Muscle layer of duodenum (tissue), 2 donors: ENCODE data around the gene LAMA2.
"Not testable (repeated sequence)": the region's sequence is repeated elsewhere in the genome, so short reads cannot be mapped to it uniquely, and the experiment has no call there.

Source experiments
- H3K27ac ChIP-seq: one replicate; pipeline ENCODE4 v1.7.0; 2013; ENCODE audit warnings: mild to moderate bottlenecking, low read length
- H3K27me3 ChIP-seq: one replicate; pipeline ENCODE4 v1.7.0; 2013; ENCODE audit warnings: low read depth, mild to moderate bottlenecking, control low read depth, low read length
- H3K36me3 ChIP-seq, 2 donors: one replicate each; pipeline ENCODE4 v1.7.0; 2013; ENCODE audit warnings: low read length in 2 of 2, control low read depth in 1 of 2, mild to moderate bottlenecking in 1 of 2; ENCODE audit not compliant: insufficient read depth in 2 of 2, control insufficient read depth in 1 of 2
- H3K4me1 ChIP-seq, 2 donors: one replicate each; pipeline ENCODE4 v1.7.0; 2013; ENCODE audit warnings: low read length in 2 of 2, mild to moderate bottlenecking in 2 of 2, control low read depth in 1 of 2, moderate library complexity in 1 of 2; ENCODE audit not compliant: insufficient read depth in 2 of 2, control insufficient read depth in 1 of 2
- H3K4me3 ChIP-seq, 2 donors: one replicate each; pipeline ENCODE4 v1.7.0; 2013; ENCODE audit warnings: low read length in 2 of 2, low read depth in 1 of 2, mild to moderate bottlenecking in 1 of 2
- H3K9me3 ChIP-seq, 2 donors: one replicate each; pipeline ENCODE4 v1.7.0; 2013; ENCODE audit warnings: low read length in 2 of 2, control low read depth in 1 of 2, mild to moderate bottlenecking in 1 of 2; ENCODE audit not compliant: control insufficient read depth in 1 of 2
- donor health status: healthy.

LAMA2 gene

DNA sequence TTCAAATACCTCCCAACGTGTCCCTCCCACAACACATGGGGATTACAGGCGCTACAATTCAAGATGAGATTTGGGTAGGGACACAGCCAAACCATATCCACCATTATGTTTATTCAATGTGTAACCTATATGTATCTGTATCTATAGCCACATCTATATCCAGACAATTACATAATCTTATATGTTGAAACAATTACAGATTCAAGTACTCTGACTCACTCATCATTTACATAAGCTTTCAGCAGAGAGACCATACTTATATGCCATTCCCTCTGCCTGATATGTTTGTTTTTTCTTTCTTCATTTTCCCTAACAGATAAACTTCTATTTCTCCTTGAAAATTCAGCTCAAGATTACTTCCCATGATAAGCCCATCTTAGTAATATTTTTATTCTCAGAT lies 163.6 kb downstream of the LAMA2 start:
- H3K36me3 ChIP-seq, result no peaks in the 10 kb centered on the region
- no peak overlapping the region for H3K27ac ChIP-seq
- no peaks in the 10 kb centered on the region for H3K4me1 ChIP-seq
- H3K27me3 ChIP-seq, result no peaks in the 10 kb centered on the region
- H3K4me3 ChIP-seq, result no peak overlapping the region
- no peaks in the 10 kb centered on the region for H3K9me3 ChIP-seq

DNA sequence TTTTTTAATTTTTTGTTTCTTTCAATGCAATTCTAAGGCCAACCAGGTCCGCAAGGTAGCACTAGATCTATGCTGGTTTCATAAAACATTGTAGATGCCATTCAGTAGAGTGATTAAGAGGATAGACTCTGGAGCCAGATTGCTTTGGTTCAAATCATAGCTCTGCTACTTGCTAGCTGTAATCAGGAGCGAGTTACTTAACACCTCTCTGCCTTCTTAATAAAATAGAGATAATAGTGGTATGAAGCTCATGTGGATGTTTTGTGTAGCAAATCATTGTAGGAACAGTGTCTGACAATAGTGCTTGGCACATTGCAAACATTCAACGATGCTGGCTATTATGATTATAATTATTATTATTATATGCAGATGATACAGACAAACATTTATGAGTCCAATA lies 164.9 kb downstream of the LAMA2 start:
- Histone ChIP-seq H3K4me3 (no peak overlapping the region), H3K9me3 (no peaks in the 10 kb centered on the region), H3K4me1 (no peaks in the 10 kb centered on the region)

DNA sequence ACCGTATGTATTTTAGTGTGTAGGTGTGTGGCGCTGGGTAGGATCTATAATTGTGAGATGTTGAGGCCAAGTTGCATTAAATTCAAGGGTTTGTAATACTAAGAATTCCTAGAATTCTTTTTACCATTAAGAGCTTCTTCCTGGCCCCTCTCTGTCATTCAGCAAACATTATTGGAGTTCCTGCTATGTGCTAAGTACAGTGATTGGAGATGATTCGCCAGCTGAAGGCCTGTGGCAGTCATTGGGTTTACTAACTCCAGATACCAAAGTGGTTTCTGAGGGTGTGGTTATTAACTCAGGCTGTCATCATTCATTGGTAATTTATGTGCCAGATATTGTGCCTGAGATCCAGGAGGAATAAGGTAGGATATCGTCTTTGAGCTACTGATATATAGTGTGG lies 167.1 kb downstream of the LAMA2 start:
- Histone ChIP-seq H3K27me3 (no peaks in the 10 kb centered on the region), H3K4me3 (no peak overlapping the region), H3K36me3 (no peaks in the 10 kb centered on the region), H3K4me1 (no peaks in the 10 kb centered on the region), H3K27ac (no peak overlapping the region), H3K9me3 (no peaks in the 10 kb centered on the region)

More for the DNA sequence above, 164.9 kb downstream of the LAMA2 start:
- H3K27me3 ChIP-seq, result no peaks in the 10 kb centered on the region
- no peak overlapping the region for H3K27ac ChIP-seq
- H3K36me3 ChIP-seq, result no peaks in the 10 kb centered on the region

DNA sequence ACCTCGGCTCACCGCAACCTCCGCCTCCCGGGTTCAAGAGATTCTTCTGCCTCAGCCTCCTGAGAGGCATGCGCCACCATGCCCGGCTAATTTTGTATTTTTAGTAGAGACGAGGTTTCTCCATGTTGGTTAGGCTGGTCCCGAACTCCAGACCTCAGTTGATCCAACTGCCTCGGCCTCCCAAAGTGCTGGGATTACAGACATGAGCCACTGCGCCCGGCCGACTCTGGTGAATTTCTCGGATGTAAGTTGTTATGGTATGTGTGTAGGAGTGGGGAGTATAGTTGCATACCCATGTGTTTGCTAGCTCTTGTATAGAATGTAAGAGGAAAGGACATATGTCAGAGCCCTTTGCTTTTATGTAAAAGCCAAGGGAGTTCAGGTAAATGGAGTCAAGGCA lies 170.2 kb downstream of the LAMA2 start:
- not testable (repeated sequence) for H3K4me3 ChIP-seq, H3K4me1 ChIP-seq, H3K27me3 ChIP-seq, H3K36me3 ChIP-seq, H3K9me3 ChIP-seq, H3K27ac ChIP-seq

DNA sequence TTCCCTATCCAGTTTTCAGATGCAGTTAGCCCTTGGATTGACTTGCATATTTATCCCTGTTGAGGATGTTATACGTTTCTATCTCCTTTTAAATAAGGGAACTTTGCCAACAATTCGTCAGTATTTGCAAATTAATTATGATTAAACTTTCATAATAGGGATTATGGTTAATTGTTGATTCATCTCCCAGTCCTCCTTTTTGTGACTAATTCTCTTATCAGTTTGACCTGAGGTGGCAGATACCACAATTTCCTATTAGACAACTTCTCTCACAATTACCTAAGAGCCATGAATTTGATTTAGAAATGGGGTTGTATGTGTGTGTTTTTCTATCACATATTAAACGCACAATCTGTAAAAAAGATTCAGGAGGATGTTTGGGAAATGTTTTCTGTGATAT lies 172.9 kb downstream of the LAMA2 start:
- H3K9me3 ChIP-seq, result no peaks in the 10 kb centered on the region
- no peak overlapping the region for H3K27ac ChIP-seq

DNA sequence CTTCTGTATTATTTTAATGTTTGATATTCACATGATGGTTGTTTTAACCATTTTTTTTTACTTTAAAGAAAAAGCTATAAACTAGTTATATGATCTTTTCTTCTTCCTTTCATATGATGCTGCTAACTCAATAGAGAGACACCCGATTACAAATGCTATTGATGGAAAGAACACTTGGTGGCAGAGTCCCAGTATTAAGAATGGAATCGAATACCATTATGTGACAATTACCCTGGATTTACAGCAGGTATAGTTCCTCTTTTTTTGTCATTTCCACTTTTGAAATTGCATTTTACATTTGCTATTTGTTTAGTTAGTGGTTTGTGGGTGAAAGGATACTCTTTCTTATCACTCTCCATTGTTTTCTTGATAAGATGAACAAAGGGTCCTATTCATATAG lies 176.7 kb downstream of the LAMA2 start:
- Histone ChIP-seq H3K27me3 (no peaks in the 10 kb centered on the region), H3K4me1 (no peaks in the 10 kb centered on the region), H3K9me3 (no peaks in the 10 kb centered on the region), H3K4me3 (no peak overlapping the region), H3K27ac (no peak overlapping the region), H3K36me3 (peaks cover 0 to 4% of the 10 kb centered on the region in 2 donors)

More for the DNA sequence above, 172.9 kb downstream of the LAMA2 start:
- Histone ChIP-seq H3K4me3 (no peak overlapping the region), H3K4me1 (no peaks in the 10 kb centered on the region), H3K27me3 (no peaks in the 10 kb centered on the region), H3K36me3 (no peaks in the 10 kb centered on the region)

GRCh38 chr6:129069006-129069405 lies 186.1 kb downstream of the LAMA2 start:
- Histone ChIP-seq H3K27me3 (no peaks in the 10 kb centered on the region), H3K4me1 (no peaks in the 10 kb centered on the region), H3K27ac (no peak overlapping the region), H3K9me3 (peaks cover 0 to 3% of the 10 kb centered on the region in 2 donors), H3K36me3 (no peaks in the 10 kb centered on the region), H3K4me3 (no peak overlapping the region)

DNA sequence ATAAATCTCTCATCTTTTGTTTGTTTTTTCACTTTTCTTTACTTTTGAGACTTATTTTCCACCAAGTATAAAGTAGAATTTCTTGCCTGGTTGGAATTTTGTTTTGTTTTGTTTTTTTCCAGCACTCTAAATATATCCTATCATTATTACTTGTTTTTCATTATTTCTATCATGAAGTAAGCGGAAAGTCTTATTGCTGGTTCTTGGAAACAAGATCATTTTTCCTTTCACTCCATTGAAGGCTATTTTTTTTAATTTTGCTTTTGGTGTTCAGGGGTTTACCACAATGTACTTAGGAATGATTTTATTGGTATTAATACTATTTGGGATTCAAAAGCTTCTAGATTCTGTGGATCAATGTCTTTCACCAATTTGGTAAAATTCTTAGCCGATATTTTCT lies 190.1 kb downstream of the LAMA2 start:
- no peak overlapping the region for H3K27ac ChIP-seq

DNA sequence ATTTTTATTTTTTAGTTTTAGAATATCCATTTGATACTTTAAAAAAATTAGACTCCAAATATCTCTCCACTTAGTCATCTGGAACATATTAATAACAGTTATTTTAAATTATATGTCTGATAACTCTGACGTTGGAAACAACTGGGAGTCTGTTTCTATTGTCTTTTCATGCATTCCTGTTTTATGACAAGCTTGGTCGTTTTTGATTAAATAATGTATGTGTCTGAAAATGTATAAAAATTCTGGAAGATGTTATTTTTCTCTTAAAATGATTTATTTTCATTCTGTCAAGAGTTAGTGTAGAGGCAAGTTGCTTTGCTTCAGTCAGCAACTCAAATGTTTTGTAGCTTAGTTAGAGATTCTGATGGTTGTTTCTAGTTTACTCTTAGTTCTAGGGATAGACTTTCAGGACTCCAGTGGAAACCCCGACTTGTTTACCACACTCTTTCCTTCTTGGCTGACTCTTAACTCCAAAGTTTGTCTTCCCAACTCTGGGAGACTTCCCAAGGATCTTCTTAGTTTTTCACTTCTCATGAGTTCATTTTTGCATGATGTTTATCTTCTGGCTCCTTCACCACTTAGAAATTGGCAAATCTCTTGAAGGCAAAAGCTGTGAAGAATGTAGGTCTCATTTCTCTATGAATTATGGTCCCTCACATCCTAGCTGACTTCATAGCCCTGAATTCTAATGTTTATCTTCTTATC lies 190.9 kb downstream of the LAMA2 start:
- Histone ChIP-seq H3K27me3 (no peaks in the 10 kb centered on the region), H3K27ac (no peak overlapping the region), H3K4me3 (no peak overlapping the region)

More for the DNA sequence above, 190.1 kb downstream of the LAMA2 start:
- Histone ChIP-seq H3K4me3 (no peak overlapping the region), H3K36me3 (no peaks in the 10 kb centered on the region), H3K9me3 (no peaks in the 10 kb centered on the region), H3K4me1 (no peaks in the 10 kb centered on the region), H3K27me3 (no peaks in the 10 kb centered on the region)

GRCh38 chr6:129084406-129084805 lies 201.5 kb downstream of the LAMA2 start:
- Histone ChIP-seq H3K9me3 (no peaks in the 10 kb centered on the region), H3K36me3 (no peaks in the 10 kb centered on the region), H3K27ac (no peak overlapping the region), H3K4me3 (no peak overlapping the region), H3K4me1 (no peaks in the 10 kb centered on the region), H3K27me3 (no peaks in the 10 kb centered on the region)

More for the DNA sequence above, 190.9 kb downstream of the LAMA2 start:
- Histone ChIP-seq H3K36me3 (no peaks in the 10 kb centered on the region), H3K4me1 (no peaks in the 10 kb centered on the region), H3K9me3 (no peaks in the 10 kb centered on the region)

DNA sequence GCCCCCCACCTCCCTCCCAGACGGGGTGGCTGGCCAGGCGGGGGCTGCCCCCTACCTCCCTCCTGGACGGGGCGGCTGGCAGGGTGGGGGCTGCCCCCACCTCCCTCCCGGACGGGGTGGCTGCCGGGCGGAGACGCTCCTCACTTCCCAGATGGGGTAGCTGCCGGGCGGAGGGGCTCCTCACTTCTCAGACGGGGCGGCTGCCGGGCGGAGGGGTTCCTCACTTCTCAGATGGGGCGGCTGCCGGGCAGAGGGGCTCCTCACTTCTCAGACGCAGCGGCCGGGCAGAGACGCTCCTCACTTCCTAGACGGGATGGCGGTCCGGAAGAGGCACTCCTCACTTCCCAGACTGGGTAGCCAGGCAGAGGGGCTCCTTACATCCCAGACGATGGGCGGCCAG lies 205.5 kb downstream of the LAMA2 start:
- not testable (repeated sequence) for H3K4me1 ChIP-seq, H3K4me3 ChIP-seq, H3K36me3 ChIP-seq, H3K27ac ChIP-seq, H3K27me3 ChIP-seq, H3K9me3 ChIP-seq

DNA sequence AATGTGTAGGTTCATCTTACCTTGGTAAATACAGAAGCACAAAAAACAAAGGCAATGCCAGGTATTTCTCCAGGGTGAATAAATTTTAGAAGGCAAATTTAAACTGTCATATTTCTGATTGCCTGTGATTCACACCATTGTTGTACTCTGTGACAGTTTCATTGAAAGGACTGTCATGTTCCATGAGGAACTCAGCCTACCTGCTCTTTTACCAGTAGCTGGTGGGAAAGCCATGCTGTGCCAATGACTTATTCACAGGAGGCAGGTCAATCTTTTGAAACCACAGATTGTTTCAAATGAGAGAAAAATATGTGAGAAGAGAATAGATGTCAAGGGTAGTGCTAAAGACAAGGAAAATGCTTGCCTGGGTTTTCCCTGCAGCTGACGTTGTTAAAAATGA lies 206.4 kb downstream of the LAMA2 start:
- Histone ChIP-seq H3K36me3 (no peaks in the 10 kb centered on the region), H3K27me3 (no peaks in the 10 kb centered on the region), H3K4me3 (no peak overlapping the region), H3K9me3 (no peaks in the 10 kb centered on the region), H3K4me1 (peaks cover 0 to 4% of the 10 kb centered on the region in 2 donors), H3K27ac (no peak overlapping the region)
